ENCODE results near the gene CYSLTR2.

DNA sequence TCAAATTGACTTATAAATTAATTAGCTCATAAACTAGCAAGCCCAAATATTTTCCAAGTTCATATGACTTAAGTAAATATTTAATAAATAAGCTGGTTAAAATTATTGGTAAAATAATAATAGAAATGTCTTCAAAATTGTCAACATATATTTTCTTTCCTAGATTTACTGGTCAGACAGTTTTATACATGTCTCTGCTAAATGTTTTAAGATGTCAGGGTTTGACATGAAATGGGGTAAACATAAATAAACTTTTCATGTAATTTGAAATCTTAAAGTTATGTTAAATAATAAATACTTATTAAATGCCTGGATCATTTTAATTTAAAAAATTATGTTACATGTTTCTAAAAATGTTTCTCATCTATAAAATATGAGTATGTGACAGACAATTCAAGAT is 18.3 kb upstream of the CYSLTR2 start:
- TF ChIP-seq POLR2AphosphoS5 (IDR thresholded peaks at IDR 0.05) (no peak), CTCF (IDR thresholded peaks at IDR 0.05) (no peak), EP300 (IDR thresholded peaks at IDR 0.05) (no peak)

Data from upper lobe of left lung (tissue), 4 donors.